ENCODE results near the gene THAP2. TPM values are rescaled to one million over a fixed set of nuclear protein-coding genes. Genes with fewer than 3 reads are reported as not detected.
A peak's percentile ranks its signal among the peaks of the same experiment; 100 is the strongest.

THAP2 gene
- total RNA-seq, 1 experiment from 2014 or later = 3.7 TPM

GRCh38 chr12:71682466-71682865 lies 18.4 kb downstream of the THAP2 start:
- ChIA-PET CTCF (no interaction called here), POLR2A (no interaction called here)
- H3K4me3 ChIP-seq (ENCODE audit: low read depth in 2 of 2, low read length in 2 of 2) = no peak overlapping the region
- DNase-seq (ENCODE audit: low read depth, low spot score) (no peak), ATAC-seq (no peak)
- H3K27me3 ChIP-seq (ENCODE audit: control insufficient read depth, insufficient read depth, low read length) = no peaks in the 10 kb centered on the region
- no peak for TF ChIP-seq POLR2AphosphoS5 (IDR thresholded peaks at IDR 0.05; ENCODE audit: low read depth, low read length)
- TF ChIP-seq TCF7L2 (IDR thresholded peaks at IDR 0.05; ENCODE audit: low read depth, low read length) = no peak
- TF ChIP-seq CTCF (IDR thresholded peaks at IDR 0.05) = no peak
- no peak for TF ChIP-seq SIN3A (IDR thresholded peaks at IDR 0.05; ENCODE audit: borderline replicate concordance, insufficient read depth, low read depth, low read length)
- TF ChIP-seq, protein P1, sequence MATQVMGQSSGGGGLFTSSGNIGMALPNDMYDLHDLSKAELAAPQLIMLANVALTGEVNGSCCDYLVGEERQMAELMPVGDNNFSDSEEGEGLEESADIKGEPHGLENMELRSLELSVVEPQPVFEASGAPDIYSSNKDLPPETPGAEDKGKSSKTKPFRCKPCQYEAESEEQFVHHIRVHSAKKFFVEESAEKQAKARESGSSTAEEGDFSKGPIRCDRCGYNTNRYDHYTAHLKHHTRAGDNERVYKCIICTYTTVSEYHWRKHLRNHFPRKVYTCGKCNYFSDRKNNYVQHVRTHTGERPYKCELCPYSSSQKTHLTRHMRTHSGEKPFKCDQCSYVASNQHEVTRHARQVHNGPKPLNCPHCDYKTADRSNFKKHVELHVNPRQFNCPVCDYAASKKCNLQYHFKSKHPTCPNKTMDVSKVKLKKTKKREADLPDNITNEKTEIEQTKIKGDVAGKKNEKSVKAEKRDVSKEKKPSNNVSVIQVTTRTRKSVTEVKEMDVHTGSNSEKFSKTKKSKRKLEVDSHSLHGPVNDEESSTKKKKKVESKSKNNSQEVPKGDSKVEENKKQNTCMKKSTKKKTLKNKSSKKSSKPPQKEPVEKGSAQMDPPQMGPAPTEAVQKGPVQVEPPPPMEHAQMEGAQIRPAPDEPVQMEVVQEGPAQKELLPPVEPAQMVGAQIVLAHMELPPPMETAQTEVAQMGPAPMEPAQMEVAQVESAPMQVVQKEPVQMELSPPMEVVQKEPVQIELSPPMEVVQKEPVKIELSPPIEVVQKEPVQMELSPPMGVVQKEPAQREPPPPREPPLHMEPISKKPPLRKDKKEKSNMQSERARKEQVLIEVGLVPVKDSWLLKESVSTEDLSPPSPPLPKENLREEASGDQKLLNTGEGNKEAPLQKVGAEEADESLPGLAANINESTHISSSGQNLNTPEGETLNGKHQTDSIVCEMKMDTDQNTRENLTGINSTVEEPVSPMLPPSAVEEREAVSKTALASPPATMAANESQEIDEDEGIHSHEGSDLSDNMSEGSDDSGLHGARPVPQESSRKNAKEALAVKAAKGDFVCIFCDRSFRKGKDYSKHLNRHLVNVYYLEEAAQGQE (IDR thresholded peaks at IDR 0.05; ENCODE audit: insufficient read depth in 1 of 2, low read depth in 2 of 2, low read length in 1 of 2) = no peak
- intact Hi-C loops (cut with micrococcal nuclease; ENCODE audit: unreplicated experiment) (no loop called here), in situ Hi-C loops (cut with HindIII; ENCODE audit: low pct_unique_long_range_greater_than_20kb, low sequenced_read_pairs) (no loop called here)
- H3K27ac ChIP-seq (ENCODE audit: low read length) = no peak overlapping the region
- peaks cover 7% of the 10 kb centered on the region for H3K4me1 ChIP-seq (ENCODE audit: control insufficient read depth, insufficient read depth, low read length)
- no peaks in the 10 kb centered on the region for H3K9me3 ChIP-seq (ENCODE audit: control insufficient read depth, insufficient read depth, low read depth, low read length)
- no TSS peak for BruUV-seq (replicated peaks)
- no peaks in the 10 kb centered on the region for H3K36me3 ChIP-seq (ENCODE audit: control insufficient read depth, insufficient read depth, low read length)

GRCh38 chr12:71683633-71684032 lies 19.5 kb downstream of the THAP2 start:
- Histone ChIP-seq H3K9me3 (ENCODE audit: control insufficient read depth, insufficient read depth, low read depth, low read length) (no peaks in the 10 kb centered on the region), H3K4me3 (ENCODE audit: low read depth in 2 of 2, low read length in 2 of 2) (peak overlapping the region in 1 of 2 experiments; percentile 34; a peak in 1 of 4 replicates), H3K4me1 (ENCODE audit: control insufficient read depth, insufficient read depth, low read length) (peaks cover 10% of the 10 kb centered on the region), H3K27me3 (ENCODE audit: control insufficient read depth, insufficient read depth, low read length) (no peaks in the 10 kb centered on the region), H3K27ac (ENCODE audit: low read length) (peak overlapping the region; percentile 2; the same call in 1 of the 2 replicates), H3K36me3 (ENCODE audit: control insufficient read depth, insufficient read depth, low read length) (no peaks in the 10 kb centered on the region)
- DNase-seq (ENCODE audit: low read depth, low spot score) = no peak
- in situ Hi-C loops (cut with HindIII; ENCODE audit: low pct_unique_long_range_greater_than_20kb, low sequenced_read_pairs) = no loop called here
- intact Hi-C loops (cut with micrococcal nuclease; ENCODE audit: unreplicated experiment) = no loop called here
- BruUV-seq (replicated peaks) = no TSS peak
- POLR2A ChIA-PET = no interaction called here
- TF ChIP-seq SIN3A (IDR thresholded peaks at IDR 0.05; ENCODE audit: borderline replicate concordance, insufficient read depth, low read depth, low read length) (no peak), CTCF (IDR thresholded peaks at IDR 0.05) (no peak), TCF7L2 (IDR thresholded peaks at IDR 0.05; ENCODE audit: low read depth, low read length) (no peak), POLR2AphosphoS5 (IDR thresholded peaks at IDR 0.05; ENCODE audit: low read depth, low read length) (no peak)
- TF ChIP-seq, protein P1 (IDR thresholded peaks at IDR 0.05; ENCODE audit: insufficient read depth in 1 of 2, low read depth in 2 of 2, low read length in 1 of 2) = no peak
- CTCF ChIA-PET = no interaction called here
- ATAC-seq = no peak
